Right lung (tissue), 5 donors: Measurements from ENCODE around the gene PEX11G. TPM values are rescaled to one million over a fixed set of nuclear protein-coding genes. Genes with fewer than 3 reads are reported as not detected.
"Not testable (repeated sequence)": the region's sequence is repeated elsewhere in the genome, so short reads cannot be mapped to it uniquely, and the experiment has no call there.

Source experiments
- DNase-seq, 2 donors: peaks; one replicate each; pipeline ENCODE4 v3.0.0-alpha.2; 2013
- polyA plus RNA-seq, 5 donors: library from polyadenylated mRNA; unstranded; fragments of 120-200 nt; gene quantifications; one replicate each; pipeline versions ENCODE4 v1.2.1 to v1.2.3, GENCODE V29; 2013; ENCODE audit warnings: inconsistent platforms in 1 of 5, low replicate concordance in 1 of 5; ENCODE audit not compliant: insufficient read length in 5 of 5, insufficient read depth in 1 of 5

The PEX11G gene
- polyA plus RNA-seq, 5 donors: 2.8 to 5.7 (median 3.3) TPM

GRCh38 chr19:7434391-7434790, 54.4 kb downstream of the PEX11G start:
- no peak for DNase-seq

GRCh38 chr19:7433456-7433855, 55.4 kb downstream of the PEX11G start:
- not testable (repeated sequence) for DNase-seq

- no peak for DNase-seq
These were observed 59.1 kb downstream of the PEX11G start for GRCh38 chr19:7429638-7430282.

GRCh38 chr19:7428651-7429113, 60.2 kb downstream of the PEX11G start:
- no peak for DNase-seq

- no peak for DNase-seq
These were observed 60.9 kb downstream of the PEX11G start for GRCh38 chr19:7427944-7428343.

GRCh38 chr19:7426986-7427385, 61.8 kb downstream of the PEX11G start:
- DNase-seq: no peak

Other genes with a start within 250 kb of the PEX11G start
- gene INSR, start 194.6 kb downstream of the PEX11G start, polyA plus RNA-seq: 10 to 100 TPM; 11.8 to 15.7 (median 13.8) TPM
- gene ARHGEF18, start 140.1 kb downstream of the PEX11G start, polyA plus RNA-seq: 10 to 100 TPM; 25.3 to 36.3 (median 29.6) TPM
- 10 to 100 TPM; 29.6 to 80.0 (median 44.2) TPM for gene ZNF358, start 27.1 kb upstream of the PEX11G start, polyA plus RNA-seq
- gene MCOLN1, start 33.6 kb upstream of the PEX11G start, polyA plus RNA-seq: 10 to 100 TPM; 11.0 to 19.2 (median 12.9) TPM
- 10 to 100 TPM; 25.2 to 45.6 (median 31.1) TPM for gene PNPLA6, start 46.7 kb upstream of the PEX11G start, polyA plus RNA-seq
- 10 to 100 TPM in 3 of 5 donors, 1 to 10 TPM in 2; 7.8 to 19.7 (median 13.1) TPM for gene CAMSAP3, start 106.8 kb upstream of the PEX11G start, polyA plus RNA-seq
- 10 to 100 TPM; 24.0 to 39.6 (median 31.0) TPM for gene XAB2, start 140.5 kb upstream of the PEX11G start, polyA plus RNA-seq
- 100 to 1,000 TPM in 2 of 5 donors, 10 to 100 TPM in 3; 79.6 to 108 (median 93.7) TPM for gene PET100, start 140.8 kb upstream of the PEX11G start, polyA plus RNA-seq
- gene PCP2, start 144.7 kb upstream of the PEX11G start, polyA plus RNA-seq: 1 to 10 TPM in 3 of 5 donors, under 1 TPM in 2; 0.94 to 1.2 (median 1.0) TPM
- gene STXBP2, start 148.1 kb upstream of the PEX11G start, polyA plus RNA-seq: 10 to 100 TPM; 27.3 to 42.6 (median 35.3) TPM
- 1 to 10 TPM in 4 of 5 donors, under 1 TPM in 1; 0.84 to 4.3 (median 1.5) TPM for gene RETN, start 180.0 kb upstream of the PEX11G start, polyA plus RNA-seq
- gene MCEMP1, start 188.1 kb upstream of the PEX11G start, polyA plus RNA-seq: 1 to 10 TPM in 1 of 5 donors, under 1 TPM in 4; 0.25 to 1.1 (median 0.63) TPM
- gene TRAPPC5, start 191.8 kb upstream of the PEX11G start, polyA plus RNA-seq: 10 to 100 TPM; 27.3 to 64.9 (median 34.7) TPM
- gene FCER2, start 213.1 kb upstream of the PEX11G start, polyA plus RNA-seq: under 1 TPM; 0.11 to 0.67 (median 0.31) TPM
- gene CLEC4G, start 243.1 kb upstream of the PEX11G start, polyA plus RNA-seq: under 1 TPM in 3 of 5 donors, not detected in 2; 0.25 to 0.31 (median 0.28) TPM